ENCODE results near the gene EXOC1L. TPM values are rescaled to one million over a fixed set of nuclear protein-coding genes. Genes with fewer than 3 reads are reported as not detected.

The EXOC1L gene
- total RNA-seq, 1 donor from 2014 or later, result not detected

DNA sequence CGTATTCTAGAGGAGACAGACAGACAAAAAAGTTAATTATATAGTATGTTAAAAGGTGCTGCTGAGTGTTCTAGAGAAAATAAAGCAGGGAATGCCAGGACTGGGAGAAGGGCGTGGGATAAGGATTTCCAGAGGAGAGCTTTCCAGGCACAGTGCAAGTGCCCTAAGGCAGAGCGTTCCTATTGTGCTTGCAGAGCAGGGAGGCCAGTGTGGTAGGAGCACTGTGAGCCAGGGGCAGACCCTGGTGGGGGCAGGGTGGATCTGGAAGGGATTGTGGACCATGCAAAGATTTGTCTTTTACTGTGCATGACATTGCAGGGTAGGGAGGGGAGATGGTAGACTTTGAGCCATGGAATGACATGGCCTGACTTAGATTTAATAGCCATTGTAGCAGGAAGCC, 59.6 kb downstream of the EXOC1L start:
- no peak for FAIRE-seq
- no peak for DNase-seq (ENCODE audit: low spot score in 2 of 2)

DNA sequence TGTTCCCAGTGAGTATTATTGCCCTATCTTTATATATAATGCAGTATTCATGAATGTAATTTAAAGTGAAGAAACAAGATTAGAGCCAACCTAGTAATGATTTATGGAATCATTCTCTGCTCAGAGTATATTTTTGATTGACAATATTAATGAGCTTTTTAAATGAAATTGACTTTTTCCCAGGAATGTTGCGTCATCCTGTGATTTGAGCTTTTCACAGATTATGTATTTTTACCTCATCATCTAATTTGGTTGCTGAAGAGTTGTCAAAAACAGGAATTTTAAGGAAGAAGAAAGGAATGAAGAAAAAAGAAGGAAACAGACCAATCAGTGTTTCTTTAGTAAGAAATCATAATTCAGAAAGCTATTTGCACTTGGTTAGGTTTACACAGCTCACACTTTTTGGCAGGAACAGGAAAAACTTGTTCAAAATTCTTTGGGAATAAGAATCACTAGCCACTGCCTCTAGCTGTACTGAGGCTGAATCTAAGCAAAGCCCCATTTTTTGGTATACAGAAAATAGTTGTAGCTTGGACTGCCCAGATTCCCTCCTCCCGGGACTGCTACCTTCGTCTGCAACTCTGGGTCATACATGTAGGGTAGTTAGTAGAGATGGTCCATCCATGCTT, 61.2 kb downstream of the EXOC1L start:
- FAIRE-seq, result no peak
- no peak for DNase-seq (ENCODE audit: low spot score in 2 of 2)

- no peak for DNase-seq (ENCODE audit: low spot score in 2 of 2)
- no peak for FAIRE-seq
Measured at GRCh38 chr4:55884093-55884850, 64.7 kb downstream of the EXOC1L start.

DNA sequence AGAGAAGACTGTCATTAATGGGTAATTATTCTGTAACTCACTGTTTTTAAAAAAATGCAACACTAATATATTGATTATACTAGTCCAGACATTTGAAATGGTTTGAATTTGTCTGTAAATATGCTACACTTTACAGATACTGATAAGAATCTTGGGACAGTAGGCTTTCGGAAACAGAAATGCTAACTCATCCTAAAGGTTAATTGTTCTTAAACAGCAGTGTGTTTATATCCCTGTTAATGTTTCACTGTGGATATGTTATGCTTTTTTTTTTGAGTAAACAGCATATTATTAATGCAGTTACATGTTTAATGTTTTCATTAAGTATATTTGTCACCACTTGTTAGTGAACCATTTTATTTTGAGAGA, 65.2 kb downstream of the EXOC1L start:
- DNase-seq (ENCODE audit: low spot score in 2 of 2), result no peak
- no peak for FAIRE-seq

Small RNAs within 50 kb of the gene (small RNA-seq; reads per million reads assigned to genes)
- gene RNU6-276P (not detected), gene RNU6-652P (not detected)

Other genes with a start within 250 kb of the EXOC1L start
- gene PDCL2, start 227.5 kb upstream of the EXOC1L start, total RNA-seq, result not detected
- 2.0 TPM for gene NMU, start 183.5 kb upstream of the EXOC1L start, total RNA-seq
- gene EXOC1, start 33.9 kb downstream of the EXOC1L start, total RNA-seq, result 75.8 TPM
- 20.0 TPM for gene CEP135, start 129.2 kb downstream of the EXOC1L start, total RNA-seq